Activated T-cell treated with anti-CD3 and anti-CD28 coated beads for 4 hours (primary cell): ENCODE results near the gene DMRTA2.
"Not testable (repeated sequence)": the region's sequence is repeated elsewhere in the genome, so short reads cannot be mapped to it uniquely, and the experiment has no call there.

Experiments used
- DNase-seq: peaks from one replicate; pipeline ENCODE4 v3.0.0-alpha.2; 2020

DMRTA2 gene

DNA sequence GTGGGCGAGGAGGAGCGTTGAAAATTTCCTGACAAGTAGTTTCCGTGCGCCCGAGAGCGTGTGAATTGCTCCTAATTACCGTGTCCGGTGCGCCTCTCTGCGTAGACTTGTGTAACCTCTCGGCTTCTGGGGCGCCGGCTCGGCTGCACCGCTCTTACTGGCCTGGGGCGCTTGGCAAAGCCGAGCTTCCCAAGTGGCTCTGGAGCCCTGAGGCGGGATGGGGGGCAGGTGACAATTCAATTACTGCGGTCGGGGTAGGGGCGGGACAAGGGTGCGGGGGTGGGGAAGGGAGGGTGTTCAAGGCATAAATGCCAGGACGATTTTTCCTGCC is 392 bp upstream of the DMRTA2 start:
- no peak for DNase-seq

DNA sequence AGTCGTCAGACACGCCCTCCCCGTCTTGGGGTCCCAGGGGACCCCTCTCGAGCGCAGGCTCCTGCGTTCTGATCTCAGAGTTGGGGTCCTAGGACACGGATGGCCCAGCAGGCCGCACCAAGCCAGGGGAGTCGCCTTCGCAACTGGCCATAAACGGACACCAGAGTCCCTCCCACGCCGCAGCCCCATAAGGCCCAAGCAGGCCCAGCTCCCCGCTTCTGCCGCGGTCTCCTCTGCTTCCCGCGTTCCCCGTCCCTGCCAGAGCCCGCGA is 633 bp downstream of the DMRTA2 start:
- DNase-seq = no peak

GRCh38 chr1:50421768-50422674 is 1.2 kb downstream of the DMRTA2 start:
- no peak for DNase-seq

- no peak for DNase-seq
Measured at GRCh38 chr1:50421366-50421748, 1.9 kb downstream of the DMRTA2 start.

- DNase-seq = no peak
Measured at GRCh38 chr1:50420689-50421365, 2.4 kb downstream of the DMRTA2 start.

GRCh38 chr1:50419907-50420677 is 3.2 kb downstream of the DMRTA2 start:
- DNase-seq = no peak

DNA sequence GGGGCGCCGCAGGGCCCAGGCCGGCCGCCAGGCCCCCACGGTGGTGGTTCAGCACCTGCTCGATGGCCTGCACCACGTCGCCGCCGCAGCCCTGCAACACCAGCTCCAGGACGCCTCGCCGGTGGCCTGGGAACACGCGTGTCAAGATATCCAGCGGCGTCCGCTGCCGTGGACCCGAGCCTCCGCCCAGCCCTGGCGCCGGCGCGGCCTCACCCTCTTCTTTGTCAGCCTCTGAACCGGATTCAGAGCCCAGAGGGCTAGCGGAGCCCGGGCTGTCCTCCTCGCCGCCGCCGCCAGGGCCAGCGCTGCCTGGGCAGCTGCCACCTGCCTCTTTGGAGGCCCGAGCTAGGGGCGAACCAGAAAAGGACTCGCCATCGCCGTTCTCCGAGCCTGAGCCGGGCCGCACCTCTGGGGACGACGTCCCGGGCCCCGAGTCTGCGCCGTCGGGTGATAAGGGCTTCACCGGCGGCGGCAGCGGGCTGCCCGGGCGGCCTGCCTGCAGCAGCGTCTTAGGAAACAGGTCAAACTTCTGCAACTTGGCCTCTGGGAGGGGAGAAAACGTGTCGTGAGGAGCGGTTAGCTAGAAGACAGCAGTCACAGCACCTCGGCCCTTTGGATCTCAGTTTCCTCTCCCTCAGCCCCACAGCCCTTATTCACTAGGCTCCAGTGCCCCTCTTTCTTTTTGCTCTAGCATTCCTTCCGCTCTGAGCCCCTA is 3.9 kb downstream of the DMRTA2 start:
- no peak for DNase-seq

DNA sequence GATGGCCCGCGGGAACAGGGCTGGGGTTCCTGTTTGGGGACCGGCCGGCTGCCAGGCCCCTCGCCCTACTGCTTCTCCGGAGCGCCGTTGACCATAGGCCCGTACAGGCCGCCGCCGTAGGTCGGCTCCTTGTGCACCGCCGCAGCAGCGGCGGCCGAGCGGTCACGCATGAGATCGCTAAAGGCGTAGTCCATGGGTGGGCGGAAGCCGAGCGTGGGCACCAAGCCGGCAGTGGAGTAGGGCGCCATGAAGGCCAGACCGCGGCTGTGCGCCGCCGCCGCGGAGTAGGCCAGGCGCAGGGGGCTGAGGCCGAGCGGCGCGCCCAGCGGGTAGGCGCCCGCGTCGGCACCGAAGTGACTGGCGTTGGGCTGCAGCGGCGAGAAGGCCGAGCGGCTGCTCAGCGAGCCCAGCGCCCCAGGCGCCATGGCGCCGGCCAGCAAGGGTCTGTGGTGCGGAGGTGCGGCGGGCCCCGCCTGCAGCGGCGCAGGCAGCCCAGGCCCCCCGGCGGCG is 4.6 kb downstream of the DMRTA2 start:
- DNase-seq = no peak

DNA sequence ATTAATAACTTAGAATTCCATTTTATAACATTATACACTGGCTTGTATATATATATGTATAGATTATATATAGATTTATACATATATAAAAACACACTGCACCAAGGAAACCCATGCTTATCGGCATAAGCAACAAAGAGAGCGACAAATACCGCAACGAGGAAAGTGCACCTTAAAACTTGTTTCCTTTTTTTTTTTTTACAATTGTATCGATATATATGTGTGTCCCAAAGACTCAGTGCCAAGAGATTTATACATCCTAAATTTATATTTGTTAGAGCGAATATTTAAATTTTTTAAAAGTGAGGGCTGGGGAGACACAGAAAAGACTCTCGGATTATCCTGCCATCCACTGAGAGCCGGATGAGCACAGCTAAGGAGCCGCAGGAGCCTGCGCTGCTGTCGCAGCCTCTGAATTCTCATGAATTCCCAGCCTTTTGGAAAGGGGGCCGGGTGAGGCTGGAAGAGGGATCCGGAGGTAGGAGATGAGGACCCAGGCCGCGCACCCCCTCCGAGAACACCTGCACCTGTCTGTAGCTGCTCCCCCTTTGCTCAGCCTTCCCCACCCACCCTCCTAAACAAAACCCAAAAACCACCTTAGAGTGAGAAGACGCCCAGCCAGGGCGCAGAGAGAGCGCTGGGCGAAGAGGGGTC is 5.2 kb downstream of the DMRTA2 start:
- DNase-seq = no peak

GRCh38 chr1:50417507-50417906 is 5.7 kb downstream of the DMRTA2 start:
- no peak for DNase-seq

- no peak for DNase-seq
Measured at GRCh38 chr1:50416553-50417453, 6.4 kb downstream of the DMRTA2 start.

- no peak for DNase-seq
Measured at GRCh38 chr1:50416150-50416527, 7.1 kb downstream of the DMRTA2 start.

DNA sequence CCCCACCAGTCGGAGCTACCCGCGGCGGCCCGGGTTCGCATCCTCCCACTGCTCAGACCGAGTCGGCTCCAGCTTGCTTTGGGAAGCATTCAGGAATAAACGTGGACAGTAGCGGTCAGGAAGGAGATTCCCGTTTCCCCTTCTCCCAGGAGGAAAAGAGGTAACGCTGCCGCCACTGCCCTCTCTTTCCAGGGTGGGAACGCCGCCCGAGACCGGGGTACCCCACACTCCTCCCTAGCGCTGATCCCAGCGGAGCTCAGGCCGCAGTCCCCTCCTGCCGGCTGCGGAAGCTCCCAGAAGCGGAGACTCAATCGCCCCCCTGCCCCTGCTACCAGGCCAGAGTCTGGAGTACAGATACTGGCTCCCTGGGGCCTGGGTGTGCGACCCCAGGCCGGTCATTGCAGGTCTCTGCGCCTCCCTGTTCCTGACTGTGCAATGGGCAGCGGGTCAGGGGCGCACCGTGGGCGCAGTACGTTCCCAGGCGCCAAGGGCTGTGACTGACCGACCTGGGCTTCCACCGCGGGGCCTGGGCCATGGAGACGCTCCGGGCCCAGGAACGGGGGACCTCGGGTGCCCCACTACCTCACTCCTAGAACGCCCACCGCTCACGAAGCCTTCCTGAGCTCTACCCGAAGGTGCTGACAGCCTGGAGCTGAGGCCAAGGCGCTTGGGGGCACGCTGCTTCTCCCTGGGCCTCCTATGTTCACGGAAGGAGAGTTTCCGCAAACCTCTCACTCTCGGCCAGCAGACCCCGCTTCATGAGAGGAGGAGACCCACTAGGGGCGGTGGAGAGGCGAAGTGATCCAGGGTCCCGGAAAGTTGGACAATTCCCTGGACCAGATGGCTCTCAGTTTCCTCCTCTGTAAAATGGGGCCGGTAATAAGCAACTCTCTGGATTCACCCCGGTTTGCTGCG is 7.8 kb downstream of the DMRTA2 start:
- no peak for DNase-seq

DNA sequence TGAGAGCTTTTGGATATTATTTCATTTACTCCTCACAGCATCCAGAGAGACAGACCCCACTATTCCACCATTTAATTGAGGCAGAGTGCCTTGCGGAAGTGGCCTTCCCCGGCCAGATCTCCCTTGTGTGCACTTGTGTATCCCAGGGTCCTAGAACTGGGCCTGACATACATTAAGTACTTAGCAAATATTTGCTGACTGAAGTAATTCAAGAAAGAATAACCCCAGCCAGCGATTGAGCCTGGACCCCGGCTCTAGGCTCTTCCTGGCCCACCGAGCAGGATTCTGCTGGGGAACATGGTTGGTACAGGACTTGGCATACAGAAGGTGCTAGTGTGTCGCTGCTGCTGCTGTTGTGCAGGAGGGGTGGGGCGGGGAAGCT is 8.4 kb downstream of the DMRTA2 start:
- DNase-seq = no peak

GRCh38 chr1:50412813-50413476 is 10.3 kb downstream of the DMRTA2 start:
- DNase-seq = no peak

DNA sequence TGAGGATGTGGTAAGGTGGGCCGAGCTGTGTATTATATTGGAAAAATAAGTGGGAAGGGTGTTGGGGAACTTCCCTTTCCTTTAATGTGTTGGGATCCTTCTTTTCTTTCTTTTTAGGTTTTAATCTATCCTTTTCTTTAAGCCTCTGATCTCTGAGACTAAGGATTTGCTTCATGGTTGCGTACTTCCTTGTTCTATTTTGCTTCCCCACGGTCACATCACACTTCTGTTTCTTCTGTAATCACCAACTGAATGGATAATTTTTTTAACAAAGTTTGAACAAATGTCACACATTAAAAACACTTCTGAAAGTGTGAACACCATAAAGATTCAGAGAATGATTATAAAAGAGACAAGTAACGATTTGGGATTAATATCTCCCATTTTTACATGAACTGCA is 17.4 kb downstream of the DMRTA2 start:
- no peak for DNase-seq

GRCh38 chr1:50393522-50394120 is 29.6 kb downstream of the DMRTA2 start:
- no peak for DNase-seq

DNA sequence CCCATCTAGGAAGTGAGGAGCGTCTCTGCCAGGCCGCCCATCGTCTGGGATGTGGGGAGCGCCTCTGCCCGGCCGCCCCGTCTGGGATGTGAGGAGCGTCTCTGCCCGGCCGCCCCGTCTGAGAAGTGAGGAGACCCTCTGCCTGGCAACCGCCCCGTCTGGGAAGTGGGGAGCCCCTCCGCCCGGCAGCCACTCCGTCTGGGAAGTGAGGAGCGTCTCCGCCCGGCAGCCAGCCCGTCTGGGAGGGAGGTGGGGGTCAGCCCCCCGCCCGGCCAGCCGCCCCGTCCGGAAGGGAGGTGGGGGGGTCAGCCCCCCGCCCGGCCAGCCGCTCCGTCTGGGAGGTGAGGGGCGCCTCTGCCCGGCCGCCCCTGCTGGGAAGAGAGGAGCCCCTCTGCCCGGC is 41.7 kb downstream of the DMRTA2 start:
- not testable (repeated sequence) for DNase-seq

DNA sequence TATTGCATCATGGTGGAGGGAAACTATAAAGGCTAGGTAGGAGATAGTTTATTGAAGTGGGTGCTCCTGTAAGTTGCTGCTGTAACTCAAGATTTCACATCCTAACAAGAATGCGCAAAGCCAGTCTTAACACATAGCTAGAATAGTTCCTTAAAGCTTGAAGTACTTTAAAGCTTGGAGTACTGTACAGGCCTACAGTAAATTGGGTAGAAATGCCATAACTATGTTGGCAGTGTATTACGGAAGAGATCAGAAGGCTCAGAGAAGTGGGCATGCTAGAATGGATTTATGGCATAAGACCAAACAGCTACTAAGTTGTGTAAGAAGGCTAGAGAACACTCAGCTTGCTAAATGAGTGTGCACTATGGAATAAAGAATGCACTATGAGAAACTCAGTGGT is 44.5 kb downstream of the DMRTA2 start:
- DNase-seq = no peak
